NCI-H1417 (cell line): ENCODE data around the gene TFRC.
A peak's percentile ranks its signal among the peaks of the same experiment; 100 is the strongest.
"Not testable (repeated sequence)": the region's sequence is repeated elsewhere in the genome, so short reads cannot be mapped to it uniquely, and the experiment has no call there.

Experiments used
- DNase-seq, 3 experiments: peaks; one replicate each; lab custom pipeline; 2025; lab: John Stamatoyannopoulos, UW

The TFRC gene

GRCh38 chr3:196081834-196082618, at the start of gene TFRC:
Gene TFRC (minus strand): TSS chr3:196082090. CDS start chr3:196077099, 4,991 bp downstream.
- DNase-seq, result peak; percentile 97 to 99 (median 99)

DNA sequence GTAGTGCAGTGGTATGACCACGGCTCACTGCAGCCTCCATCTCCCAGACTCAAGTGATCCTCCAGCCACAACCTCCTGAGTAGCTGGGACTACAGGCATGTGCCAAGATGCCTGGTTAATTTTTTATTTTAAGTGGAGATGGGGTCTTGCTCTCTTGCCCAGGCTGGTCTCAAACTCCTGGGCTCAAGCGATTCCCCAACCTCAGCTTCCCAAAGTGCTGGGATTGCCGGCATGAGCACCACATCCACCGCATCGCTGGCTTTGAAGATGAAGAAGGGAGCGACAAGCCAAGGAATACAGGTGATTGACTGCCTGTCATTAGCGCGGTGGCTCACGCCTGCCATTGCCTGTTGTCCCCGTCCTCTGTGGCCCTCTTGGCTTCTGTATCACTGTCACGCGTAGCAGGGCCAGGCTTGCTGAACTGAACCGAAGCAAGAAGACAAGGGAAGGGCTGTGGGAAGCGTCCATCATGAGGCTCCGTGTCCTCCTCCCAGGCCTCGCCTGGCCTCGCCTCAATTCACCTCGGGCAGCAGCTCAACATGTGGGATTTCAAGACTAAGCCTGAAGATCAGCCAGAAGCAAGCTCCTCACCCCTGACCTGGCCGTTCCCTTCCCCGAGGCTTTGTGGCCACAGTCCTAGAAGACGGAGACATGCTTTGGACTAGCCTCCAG, 46.4 kb upstream of the TFRC start:
- no peak for DNase-seq

DNA sequence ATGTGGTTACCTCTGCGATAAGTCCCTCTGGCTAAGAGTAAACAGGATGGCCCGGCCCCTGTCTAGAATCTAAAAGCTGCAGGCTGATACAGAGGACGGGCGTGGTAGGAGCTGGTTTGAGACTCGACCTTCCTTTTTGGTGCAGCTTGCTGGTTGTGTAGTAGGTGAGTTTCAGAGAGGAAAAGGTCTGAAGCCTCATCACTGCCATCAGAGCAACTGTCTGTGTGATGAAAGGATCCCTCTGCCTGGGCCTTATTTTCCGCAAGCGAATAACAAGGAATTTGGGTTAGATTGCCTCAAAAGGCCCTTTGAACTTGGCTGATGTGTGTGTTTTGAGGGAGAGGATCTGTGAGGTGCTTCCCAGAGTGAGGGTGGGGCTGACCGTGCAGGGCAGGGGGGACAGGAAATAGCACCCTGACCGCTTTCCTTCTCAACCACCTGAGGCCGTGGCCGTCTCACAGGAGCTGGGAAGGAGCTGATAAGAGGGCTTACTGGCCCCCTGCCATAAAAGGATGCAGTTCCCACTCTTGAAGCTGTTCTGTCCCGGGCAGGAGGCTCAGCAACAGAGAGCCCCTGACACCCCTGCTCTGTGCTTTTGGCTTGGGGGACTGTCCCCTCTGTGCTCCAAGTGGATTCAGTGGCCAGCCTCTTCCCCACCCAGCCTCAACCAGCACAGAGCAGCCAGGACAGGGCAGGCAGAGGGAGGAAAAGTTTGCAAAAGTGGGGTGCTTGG, 45.6 kb upstream of the TFRC start:
- DNase-seq, result no peak

DNA sequence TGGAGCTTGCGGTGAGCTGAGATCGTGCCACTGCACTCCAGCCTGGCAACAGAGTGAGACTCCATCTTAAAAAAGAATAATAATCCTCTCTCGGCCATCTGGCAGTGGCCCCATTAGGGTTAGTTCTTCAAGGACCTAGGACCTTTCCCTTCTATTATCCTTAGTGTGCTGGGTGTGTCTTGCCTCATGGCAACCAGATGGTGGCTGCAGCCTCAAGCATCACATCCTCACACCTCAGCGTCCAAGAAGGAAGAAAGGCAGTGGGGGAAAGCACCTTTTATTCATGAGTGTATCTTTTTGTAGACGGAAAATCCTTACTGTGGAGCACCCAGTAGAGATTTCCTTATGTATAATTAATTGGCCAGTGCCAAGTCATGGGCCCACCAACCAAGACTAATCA, 42.7 kb upstream of the TFRC start:
- DNase-seq, result no peak

GRCh38 chr3:196122688-196123046, 40.8 kb upstream of the TFRC start:
- DNase-seq, result no peak

DNA sequence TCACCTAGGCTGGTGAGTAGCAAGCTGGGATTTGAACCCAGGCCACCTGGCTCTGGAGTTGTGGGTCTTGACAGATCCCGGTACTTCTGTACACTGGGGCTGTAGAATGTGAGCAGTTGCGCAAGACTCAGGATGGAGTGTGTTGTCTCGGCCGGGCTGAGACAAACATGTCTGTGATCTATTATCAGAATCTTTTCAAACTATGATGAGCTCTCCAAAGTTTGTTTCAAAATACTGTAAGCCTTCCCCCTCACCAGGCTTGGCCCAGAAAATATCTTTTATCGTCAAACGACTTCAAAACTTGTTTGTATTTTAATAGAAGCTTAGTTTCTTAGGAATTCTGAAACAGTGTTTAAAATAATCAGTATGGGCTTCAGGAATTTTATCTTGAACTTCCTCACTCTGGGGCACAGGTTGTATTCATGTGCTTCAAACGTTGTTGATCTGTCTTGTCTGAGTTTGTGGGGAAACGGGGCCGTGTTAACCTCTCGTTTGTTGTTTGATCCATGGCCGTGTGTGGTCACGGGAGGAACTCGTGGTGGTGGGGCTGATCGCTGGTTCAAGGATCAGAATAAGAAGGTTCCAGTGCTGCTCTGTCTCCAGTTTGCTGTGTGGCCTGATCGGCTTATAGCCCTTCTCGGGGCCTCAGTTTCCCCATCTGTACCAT, 40.3 kb upstream of the TFRC start:
- DNase-seq, result no peak

DNA sequence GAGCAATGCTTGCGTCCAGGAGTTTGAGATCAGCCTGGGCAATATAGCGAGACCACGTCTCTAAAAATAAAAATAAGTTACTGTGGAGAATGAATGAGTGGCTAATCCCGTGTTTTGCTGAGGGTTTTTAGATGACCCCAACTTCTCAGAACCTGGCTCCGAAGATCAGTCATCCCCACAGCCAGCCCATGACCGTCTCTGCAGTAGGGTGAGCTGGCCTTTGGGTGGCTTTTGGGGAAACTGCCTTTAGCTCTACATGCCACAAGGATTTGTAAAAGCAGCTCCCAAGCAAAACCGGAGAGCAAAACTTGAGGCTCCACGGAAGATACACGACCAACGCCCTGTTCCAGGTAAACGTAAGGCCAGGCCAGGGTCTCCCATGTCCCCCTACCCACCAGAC, 39.2 kb upstream of the TFRC start:
- DNase-seq, result no peak

- no peak for DNase-seq
Observed at GRCh38 chr3:196120291-196120951, 38.5 kb upstream of the TFRC start.

GRCh38 chr3:196117809-196118208, 35.9 kb upstream of the TFRC start:
- DNase-seq, result no peak

GRCh38 chr3:196115678-196116083, 33.8 kb upstream of the TFRC start:
- no peak for DNase-seq

DNA sequence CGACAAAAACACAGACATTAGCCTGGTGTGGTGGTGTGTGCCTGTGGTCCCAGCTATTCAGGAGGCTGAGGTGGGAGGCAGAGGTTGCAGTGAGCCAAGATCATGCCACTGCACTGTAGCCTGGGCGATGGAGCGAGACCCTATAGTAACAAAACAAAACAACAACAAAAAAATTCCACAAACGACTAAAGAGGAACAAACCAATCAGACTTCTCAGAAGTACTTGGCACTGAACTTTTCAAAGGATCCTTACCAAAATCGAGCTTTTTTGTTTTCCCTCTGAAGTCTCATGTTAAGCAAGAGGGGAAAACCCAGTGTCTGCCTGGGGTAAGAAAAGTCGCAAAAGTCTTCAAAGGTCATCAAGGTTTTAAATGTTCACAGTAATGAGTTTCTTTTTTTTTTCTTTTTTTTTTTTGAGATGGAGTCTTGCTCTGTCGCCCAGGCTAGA, 30.1 kb upstream of the TFRC start:
- DNase-seq, result no peak

DNA sequence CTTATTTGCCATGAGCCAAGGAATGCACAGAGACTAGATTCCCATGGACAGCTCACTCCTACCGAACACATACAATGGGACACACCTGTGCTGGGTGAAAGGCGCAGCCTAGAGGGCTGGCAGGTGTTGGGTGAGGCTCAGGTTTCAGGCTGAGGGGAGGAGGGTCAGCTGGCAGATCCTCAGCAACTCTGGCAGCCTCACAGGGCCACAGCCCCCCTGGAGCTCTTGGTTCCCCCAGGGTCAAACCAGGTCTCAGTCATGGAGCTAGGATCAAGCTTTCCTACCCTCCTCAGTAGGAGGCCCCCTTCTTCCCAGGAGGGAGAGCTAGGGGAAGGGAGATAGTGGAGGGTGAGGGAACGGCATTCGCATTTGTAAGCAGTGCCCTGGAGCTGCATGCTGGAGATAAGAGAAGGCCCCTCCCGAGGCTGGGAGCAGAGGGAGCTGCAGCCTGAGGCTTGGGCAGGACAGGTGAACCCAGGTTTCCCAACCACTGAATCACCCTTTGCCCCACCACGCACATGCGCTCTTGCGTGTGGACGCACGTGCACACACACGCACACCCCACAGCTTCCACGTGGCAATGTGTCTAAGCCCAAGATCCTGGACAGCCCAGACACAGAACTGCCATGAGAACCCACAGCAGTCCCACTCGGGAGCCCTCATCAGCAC, 26.3 kb upstream of the TFRC start:
- DNase-seq, result peak in 1 of 3 experiments; percentile 41

DNA sequence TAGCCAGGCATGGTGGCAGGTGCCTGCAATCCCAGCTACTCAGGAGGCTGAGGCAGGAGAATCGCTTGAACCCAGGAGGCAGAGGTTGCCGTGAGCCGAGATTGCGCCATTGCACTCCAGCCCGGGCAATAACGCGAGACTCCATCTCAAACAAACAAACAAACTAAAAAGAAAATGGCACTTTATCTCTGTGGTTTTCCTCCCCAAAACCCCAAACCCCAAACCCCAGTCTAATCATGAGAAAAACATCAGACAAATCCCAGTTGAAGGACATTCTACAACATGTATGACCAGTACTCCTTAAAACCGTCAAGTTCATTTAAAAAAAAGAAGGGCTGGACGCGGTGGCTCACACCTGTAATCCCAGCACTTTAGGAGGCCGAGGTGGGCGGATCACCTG, 22.8 kb upstream of the TFRC start:
- not testable (repeated sequence) for DNase-seq

DNA sequence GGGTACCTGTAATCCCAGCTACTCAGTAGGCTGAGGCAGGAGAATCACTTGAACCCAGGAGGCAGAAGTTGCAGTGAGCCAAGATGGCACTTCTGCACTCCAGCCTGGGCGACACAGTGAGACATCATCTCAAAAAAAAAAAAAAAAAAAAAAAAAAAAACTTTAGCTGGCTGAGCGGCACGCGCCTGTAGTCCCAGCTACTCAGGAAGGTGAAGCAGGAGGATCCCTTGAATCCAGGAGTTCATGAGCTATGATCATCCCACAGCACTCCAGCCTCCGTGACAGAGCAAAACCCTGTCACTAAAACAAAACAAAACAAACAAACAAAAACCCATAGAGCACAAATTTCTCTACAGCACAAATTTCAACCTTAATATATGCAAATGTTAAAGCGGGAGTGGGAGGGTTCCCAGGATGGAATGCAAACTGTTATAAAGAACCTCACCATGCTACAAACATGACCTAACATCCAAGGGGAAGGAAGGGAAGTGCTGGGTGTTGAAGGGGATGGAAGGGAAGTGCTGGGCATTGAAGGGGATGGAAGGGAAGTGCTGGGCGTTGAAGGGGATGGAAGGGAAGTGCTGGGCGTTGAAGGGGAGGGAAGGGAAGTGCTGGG, 16.6 kb upstream of the TFRC start:
- DNase-seq, result not testable (repeated sequence)

- no peak for DNase-seq
Observed at GRCh38 chr3:196097373-196098154, 15.7 kb upstream of the TFRC start.

- no peak for DNase-seq
Observed at GRCh38 chr3:196096382-196096953, 14.6 kb upstream of the TFRC start.

- no peak for DNase-seq
Observed at GRCh38 chr3:196093317-196094111, 11.6 kb upstream of the TFRC start.

DNA sequence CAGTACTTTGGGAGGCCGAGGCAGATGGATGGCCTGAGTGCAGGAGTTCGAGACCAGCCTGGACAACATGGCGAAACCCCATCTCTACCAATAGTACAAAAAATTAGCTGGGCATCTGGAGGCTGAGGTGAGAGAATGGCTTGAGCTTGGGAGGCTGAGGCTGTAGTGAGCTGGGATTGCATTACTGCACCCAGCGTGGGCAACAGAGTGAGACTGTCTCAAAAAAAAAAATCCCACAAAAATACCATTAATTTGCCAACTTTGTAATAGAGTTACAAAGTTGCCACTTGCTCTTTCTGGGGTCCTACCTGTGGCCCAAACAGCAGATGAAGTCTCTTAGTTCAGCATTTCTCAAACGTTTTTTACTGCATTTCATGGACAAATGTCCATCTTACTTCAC, 6.0 kb upstream of the TFRC start:
- DNase-seq, result no peak

- DNase-seq, result no peak
Observed at GRCh38 chr3:196082619-196082971, 705 bp upstream of the TFRC start.
